Activated CD4-positive, alpha-beta T cell treated with anti-CD3 and anti-CD28 coated beads, Interleukin-2, amount 10 ng/mL, durations not matched to agents 7 days and 5 days (primary cell): Measurements from ENCODE around the gene SEC16B. TPM values are rescaled to one million over a fixed set of nuclear protein-coding genes. Genes with fewer than 3 reads are reported as not detected.

Source experiments
- CTCF ChIA-PET: fragments of 350-600 bp; sonication (Branson Sonifier 250); formaldehyde crosslinking; loops from one replicate; lab custom pipeline; 2021; ENCODE audit warnings: antibody characterized with exemption; lab: Charles Lee
- POLR2A ChIA-PET: fragments of 350-600 bp; sonication (Branson Sonifier 250); formaldehyde crosslinking; loops from one replicate; lab custom pipeline; 2021; ENCODE audit warnings: antibody characterized with exemption; lab: Charles Lee
- DNase-seq: peaks from one replicate; pipeline ENCODE4 v3.0.0-alpha.2; 2020
- H3K27ac Mint-ChIP-seq: one replicate; pipeline ENCODE4 v1.8.0; 2021; ENCODE audit warnings: mild to moderate bottlenecking, moderate library complexity, mixed read lengths
- H3K27me3 Mint-ChIP-seq: one replicate; pipeline ENCODE4 v1.8.0; 2021; ENCODE audit warnings: mixed read lengths
- H3K36me3 Mint-ChIP-seq: one replicate; pipeline ENCODE4 v1.8.0; 2021; ENCODE audit warnings: low read depth, mixed read lengths
- H3K4me1 Mint-ChIP-seq: one replicate; pipeline ENCODE4 v1.8.0; 2021; ENCODE audit warnings: mixed read lengths
- H3K4me3 Mint-ChIP-seq: one replicate; pipeline ENCODE4 v1.8.0; 2021; ENCODE audit warnings: mild to moderate bottlenecking, moderate library complexity, mixed read lengths
- H3K9me3 Mint-ChIP-seq: one replicate; pipeline ENCODE4 v1.8.0; 2021; ENCODE audit warnings: mixed read lengths
- total RNA-seq, 2 experiments: library from RNA; stranded (reverse); gene quantifications; one replicate each; pipeline ENCODE4 v1.2.3, GENCODE V29; 2021

Gene SEC16B
- total RNA-seq, 2 experiments from 2014 or later = 0.23 TPM; not detected in 1

GRCh38 chr1:177905686-177906085 lies 64.2 kb downstream of the SEC16B start:
- ChIA-PET CTCF (no interaction called here), POLR2A (no interaction called here)

GRCh38 chr1:177902266-177902665 lies 67.6 kb downstream of the SEC16B start:
- no peaks in the 10 kb centered on the region for H3K36me3 Mint-ChIP-seq
- no peaks in the 10 kb centered on the region for H3K9me3 Mint-ChIP-seq
- CTCF ChIA-PET = no interaction called here
- H3K4me1 Mint-ChIP-seq = no peaks in the 10 kb centered on the region
- no peak overlapping the region for H3K27ac Mint-ChIP-seq
- DNase-seq = no peak
- no peak overlapping the region for H3K4me3 Mint-ChIP-seq
- no peaks in the 10 kb centered on the region for H3K27me3 Mint-ChIP-seq
- POLR2A ChIA-PET = no interaction called here

More at GRCh38 chr1:177905686-177906085, 64.2 kb downstream of the SEC16B start:
- DNase-seq = no peak
- H3K9me3 Mint-ChIP-seq = no peaks in the 10 kb centered on the region
- H3K27me3 Mint-ChIP-seq = no peaks in the 10 kb centered on the region
- H3K27ac Mint-ChIP-seq = no peak overlapping the region
- no peaks in the 10 kb centered on the region for H3K4me1 Mint-ChIP-seq
- H3K4me3 Mint-ChIP-seq = no peak overlapping the region
- H3K36me3 Mint-ChIP-seq = no peaks in the 10 kb centered on the region

GRCh38 chr1:177897998-177898654 lies 71.7 kb downstream of the SEC16B start:
- Mint-ChIP-seq H3K27me3 (no peaks in the 10 kb centered on the region), H3K4me1 (no peaks in the 10 kb centered on the region), H3K27ac (no peak overlapping the region), H3K4me3 (no peak overlapping the region), H3K36me3 (no peaks in the 10 kb centered on the region), H3K9me3 (no peaks in the 10 kb centered on the region)
- CTCF ChIA-PET = no interaction called here
- DNase-seq = no peak
- POLR2A ChIA-PET = no interaction called here

GRCh38 chr1:177897281-177897997 lies 72.4 kb downstream of the SEC16B start:
- H3K36me3 Mint-ChIP-seq = no peaks in the 10 kb centered on the region
- no peak overlapping the region for H3K4me3 Mint-ChIP-seq
- H3K9me3 Mint-ChIP-seq = no peaks in the 10 kb centered on the region
- CTCF ChIA-PET = no interaction called here
- no peaks in the 10 kb centered on the region for H3K4me1 Mint-ChIP-seq
- no peaks in the 10 kb centered on the region for H3K27me3 Mint-ChIP-seq
- POLR2A ChIA-PET = no interaction called here
- no peak for DNase-seq
- H3K27ac Mint-ChIP-seq = no peak overlapping the region

Other genes starting within 250 kb of the SEC16B start
- not detected for gene RASAL2, start 124.0 kb upstream of the SEC16B start, total RNA-seq